NCI-H1092 (cell line): ENCODE measurements around the gene GRAMD4.

ENCODE experiments used
- DNase-seq: peaks from one replicate; lab custom pipeline; 2025; lab: John Stamatoyannopoulos, UW

GRAMD4 gene

DNA sequence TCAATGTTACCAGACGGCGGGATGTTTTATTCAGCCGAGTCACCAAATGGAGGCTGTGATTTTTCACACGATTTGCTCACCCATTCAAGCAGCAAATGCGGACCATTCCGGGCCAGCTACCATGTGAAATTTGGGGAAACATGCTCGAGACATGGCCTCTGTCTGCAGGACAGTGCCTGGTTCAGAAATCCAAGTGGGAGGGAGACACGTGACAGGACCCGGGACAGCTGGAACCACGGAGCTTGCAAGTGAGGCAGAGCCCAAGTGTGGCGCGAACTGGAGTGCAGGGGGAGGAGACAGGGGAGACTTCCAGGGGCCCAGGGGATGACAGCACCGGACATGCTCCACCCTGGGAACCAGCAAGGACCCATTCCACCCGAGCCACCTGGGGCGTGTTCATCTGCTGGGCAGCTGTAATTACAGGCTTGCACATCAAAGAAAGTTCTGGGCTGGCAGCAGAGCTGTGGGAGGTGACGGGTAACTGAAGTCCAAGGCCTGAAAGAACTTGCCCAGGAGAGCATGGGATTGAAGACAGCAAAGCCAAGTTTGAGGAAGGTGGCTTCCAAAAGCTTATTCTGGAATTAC, 101.4 kb downstream of the GRAMD4 start:
- DNase-seq: no peak

DNA sequence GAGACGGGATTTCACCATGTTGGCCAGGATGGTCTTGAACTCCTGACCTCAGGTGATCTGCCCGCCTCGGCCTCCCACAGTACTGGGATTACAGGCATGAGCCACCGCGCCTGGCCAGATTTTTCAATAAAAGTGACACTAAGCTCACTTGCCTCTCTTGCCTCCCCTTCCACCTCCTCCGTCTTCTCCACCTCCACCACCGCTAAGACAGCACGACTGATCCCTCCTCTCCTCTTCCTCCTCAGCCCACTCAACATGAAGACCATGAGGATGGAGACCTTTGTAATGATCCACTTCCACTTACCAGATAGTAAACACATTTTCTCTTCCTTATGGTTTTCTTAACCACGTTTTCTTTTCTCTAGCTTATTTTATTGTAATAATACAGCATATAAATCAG, 103.7 kb downstream of the GRAMD4 start:
- DNase-seq: no peak

DNA sequence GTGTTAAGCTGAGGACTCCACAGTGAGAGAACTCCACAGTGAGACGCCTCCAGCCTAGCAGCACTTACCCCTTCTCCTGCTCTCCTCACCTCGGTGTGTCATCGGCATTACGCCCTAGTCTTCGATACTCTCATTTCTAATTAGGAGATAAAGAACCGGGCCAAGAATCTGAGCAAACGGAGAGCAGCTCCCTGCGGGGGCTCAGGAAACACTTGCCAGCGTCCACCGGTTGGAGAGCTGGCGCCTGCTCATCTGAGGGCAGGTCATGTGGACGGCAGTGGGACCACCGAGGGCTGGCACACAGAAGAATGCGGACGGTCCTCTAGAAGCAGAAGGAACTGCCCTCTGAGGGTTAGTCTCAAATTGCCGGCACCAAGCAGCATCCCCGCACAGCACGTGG, 104.9 kb downstream of the GRAMD4 start:
- no peak for DNase-seq

DNA sequence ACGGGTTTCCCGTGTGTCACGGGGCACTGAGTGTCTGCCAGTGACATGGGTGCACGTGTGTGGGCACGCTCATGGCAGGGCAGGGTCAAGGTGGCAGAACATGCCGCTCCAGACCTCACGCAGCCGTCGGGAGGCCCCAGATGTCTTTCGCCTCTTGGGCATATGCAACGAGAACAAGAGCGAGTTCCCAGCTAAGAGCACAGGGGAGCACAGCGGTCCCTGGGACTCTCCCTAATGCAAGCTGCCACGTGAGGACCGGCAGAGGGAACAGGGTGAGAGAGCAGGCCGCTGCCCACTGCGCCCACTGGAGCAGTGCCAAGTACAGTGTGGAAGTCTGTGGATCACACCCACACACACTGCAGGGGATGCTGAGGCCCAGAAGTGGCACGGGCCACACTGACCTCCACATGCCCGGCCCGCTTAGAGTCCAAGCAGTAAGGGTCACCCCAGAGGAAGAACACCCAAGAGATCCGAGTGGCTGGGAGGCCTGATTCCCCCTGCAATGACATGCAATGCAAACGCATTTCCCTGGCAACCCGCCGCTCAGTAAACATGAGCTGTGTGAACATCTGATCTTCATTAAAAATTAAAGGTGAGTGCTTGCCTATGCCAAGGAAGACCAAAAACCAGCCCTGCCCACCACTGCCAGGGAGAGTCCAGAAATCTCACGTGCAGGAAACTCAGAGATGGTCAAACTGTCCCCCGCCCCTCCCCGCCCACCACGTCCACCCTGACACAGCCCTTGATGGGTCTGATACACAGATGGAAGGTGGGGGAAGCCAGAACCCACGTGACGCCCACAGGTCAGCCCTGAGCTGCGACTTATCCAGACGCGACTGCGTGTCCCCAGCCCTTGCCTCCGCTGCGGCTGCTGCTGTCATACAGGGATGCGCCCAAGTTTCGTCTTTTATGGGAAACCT, 106.1 kb downstream of the GRAMD4 start:
- peak; percentile 56 for DNase-seq

DNA sequence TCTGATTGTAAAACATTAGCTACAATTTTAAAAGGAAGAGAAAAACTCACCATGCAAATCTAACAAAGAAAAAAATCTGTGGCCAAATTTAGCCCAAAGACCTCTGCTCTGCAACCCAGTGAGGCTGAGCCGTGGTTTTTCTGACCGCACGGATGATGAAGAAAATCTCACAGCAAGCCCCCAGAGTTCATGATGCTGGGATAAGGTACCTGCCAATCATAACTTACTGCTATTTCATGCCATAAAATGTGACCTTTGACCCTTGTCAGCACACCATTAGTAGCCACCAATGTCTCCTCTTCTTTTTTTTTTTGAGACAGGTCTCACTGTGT, 106.8 kb downstream of the GRAMD4 start:
- no peak for DNase-seq

DNA sequence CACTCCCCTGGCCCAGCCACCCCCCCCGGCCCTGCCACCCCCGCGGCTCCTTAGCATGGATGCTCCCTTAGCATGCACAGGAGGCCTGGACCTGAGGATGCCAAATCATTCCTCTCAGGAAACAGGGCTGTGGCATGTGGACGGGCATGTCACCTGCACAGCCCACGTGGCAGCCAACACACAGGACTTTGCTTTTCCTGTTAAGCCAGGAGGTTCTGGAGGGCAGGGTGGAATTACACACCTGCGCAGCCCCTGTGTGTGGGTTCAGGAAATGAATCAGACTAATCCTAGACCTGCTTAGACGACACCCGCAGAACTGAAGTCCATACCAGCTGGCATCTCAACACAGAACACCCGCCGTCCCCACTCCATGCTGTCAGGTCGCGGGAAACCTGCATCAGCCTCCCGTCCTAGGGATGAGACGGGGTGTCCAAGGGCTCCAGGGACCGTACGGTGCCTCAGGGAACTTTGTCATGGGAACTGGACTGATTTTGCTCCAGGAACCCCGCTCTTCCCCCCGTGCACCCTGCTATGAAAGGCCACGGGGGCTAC, 107.7 kb downstream of the GRAMD4 start:
- no peak for DNase-seq

DNA sequence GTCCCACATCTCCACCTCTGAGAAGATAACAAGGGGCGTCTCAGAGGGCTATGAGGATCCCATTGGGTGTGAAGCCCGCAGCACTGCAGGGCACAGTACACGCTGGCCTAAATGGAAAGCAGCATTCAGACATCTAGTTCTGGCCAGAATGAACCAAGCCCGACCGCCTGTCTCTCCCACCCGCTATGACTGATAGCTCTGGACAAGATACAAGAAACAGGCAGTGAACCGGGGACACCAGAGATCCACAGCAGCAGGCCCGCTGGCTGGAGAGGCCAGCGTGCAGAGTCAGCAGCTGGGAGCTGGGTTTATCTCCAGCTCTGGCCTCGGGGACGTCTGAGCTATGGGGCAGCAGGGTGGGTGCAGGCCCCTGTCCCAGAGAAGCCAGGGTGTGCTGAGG, 108.3 kb downstream of the GRAMD4 start:
- DNase-seq: no peak
